NCI-H2171 (cell line): ENCODE measurements around the gene NKX2-4.
"Not testable (repeated sequence)": the region's sequence is repeated elsewhere in the genome, so short reads cannot be mapped to it uniquely, and the experiment has no call there.

Source experiments
- DNase-seq: peaks from one replicate; lab custom pipeline; 2025; lab: John Stamatoyannopoulos, UW

The NKX2-4 gene

GRCh38 chr20:21397341-21398108 is at the start of gene NKX2-4:
Gene NKX2-4, minus strand, starts transcription at chr20:21397526. Its CDS starts 127 bp downstream, at chr20:21397399.
- peak; percentile 71 for DNase-seq

DNA sequence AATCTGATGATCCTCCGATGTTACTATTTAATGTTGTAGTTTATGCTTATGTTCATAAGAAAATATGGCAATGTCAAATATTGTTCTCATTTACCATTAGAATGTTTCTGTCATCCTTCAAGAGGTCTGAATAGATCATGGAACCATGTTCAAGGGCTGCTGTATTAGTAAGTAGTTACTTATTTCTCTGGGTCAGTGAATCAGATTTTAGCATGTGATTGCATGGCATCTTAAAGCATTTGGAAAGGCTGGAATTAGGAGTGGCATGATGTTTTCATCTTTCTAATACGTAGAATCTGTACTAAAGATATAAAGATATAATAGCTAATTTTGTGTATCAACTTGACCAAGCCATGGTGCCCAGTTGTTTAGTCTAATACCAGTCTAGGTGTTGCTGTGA is 40.5 kb upstream of the NKX2-4 start:
- no peak for DNase-seq

GRCh38 chr20:21437248-21437647 is 39.9 kb upstream of the NKX2-4 start:
- no peak for DNase-seq

DNA sequence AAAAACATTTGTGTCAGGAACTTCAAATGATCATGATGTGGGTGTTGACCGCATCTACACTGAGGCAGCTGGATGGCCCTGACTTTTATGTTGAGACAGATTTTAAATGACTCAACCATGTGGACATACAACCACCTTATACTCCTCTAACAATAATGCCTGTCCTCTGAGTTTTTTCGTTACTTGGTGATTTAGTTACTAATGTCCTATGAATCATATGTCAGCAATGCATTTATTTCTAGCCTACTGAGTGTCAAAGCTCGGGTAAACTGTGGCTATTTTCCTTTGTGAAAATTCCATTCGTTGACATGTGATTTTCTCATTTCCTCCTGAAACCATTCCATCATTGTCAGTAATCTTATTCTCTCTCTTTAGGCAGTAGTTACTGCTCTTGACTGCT is 38.9 kb upstream of the NKX2-4 start:
- DNase-seq: no peak

- DNase-seq: no peak
Measured at GRCh38 chr20:21435576-21435975, 38.2 kb upstream of the NKX2-4 start.

DNA sequence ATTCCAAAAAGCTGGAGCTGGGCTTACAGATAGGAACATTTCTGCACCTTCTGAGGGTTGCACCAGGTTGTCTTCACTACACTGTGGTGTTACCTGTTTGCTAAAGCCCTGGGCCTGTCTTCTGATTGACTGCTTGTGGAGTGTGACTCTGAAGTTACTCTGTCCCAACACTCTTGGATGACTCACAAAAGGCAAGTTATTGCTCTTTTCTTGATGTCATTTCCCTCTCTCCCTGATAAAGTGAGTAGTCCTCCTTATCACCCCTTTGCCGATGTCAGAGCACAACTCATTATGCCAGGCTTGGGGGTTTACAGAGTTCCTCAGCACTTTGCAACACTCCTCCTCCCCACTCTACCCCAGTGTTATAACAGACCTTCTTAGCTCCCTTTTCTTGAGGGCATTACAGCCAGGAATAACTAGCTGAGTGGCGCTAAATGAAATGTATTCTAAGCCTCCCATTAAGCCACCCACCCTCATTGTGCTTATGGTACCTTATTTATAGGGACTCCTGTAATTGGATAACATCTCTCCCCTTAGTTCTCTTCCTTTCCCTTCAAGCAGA is 36.1 kb upstream of the NKX2-4 start:
- DNase-seq: no peak

- no peak for DNase-seq
Measured at GRCh38 chr20:21432911-21433310, 35.6 kb upstream of the NKX2-4 start.

GRCh38 chr20:21430020-21430419 is 32.7 kb upstream of the NKX2-4 start:
- no peak for DNase-seq

- no peak for DNase-seq
Measured at GRCh38 chr20:21424846-21425245, 27.5 kb upstream of the NKX2-4 start.

GRCh38 chr20:21423712-21424111 is 26.4 kb upstream of the NKX2-4 start:
- not testable (repeated sequence) for DNase-seq

DNA sequence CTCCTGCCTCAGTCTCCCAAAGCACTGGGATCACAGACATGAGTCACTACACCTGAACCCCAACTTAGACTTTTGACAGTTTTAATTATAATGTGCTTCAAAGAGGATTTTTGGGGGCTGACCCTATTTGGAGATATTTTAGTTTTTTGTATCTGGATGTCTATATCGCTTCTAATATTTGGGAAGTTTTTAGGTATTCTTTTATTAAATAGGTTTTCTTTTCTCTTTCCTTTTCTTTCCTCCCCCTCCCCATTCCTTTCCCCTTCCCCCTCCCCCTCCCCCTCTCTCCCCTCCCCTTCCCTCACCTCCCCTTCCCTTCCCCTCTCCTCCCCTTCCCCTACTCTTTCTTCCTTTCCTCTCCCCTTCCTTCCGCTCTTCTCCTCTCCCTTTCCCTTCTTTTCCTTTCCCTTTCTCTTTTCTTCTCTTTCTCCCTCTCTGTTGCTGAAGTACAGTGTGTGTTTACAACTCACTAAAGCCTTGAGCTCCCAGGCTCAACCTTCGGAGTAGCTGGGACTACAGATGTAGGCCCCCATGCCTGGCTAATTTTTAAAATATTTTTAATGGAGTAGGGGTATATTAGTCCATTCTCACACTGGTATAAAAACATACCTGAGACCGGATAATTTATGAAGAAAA is 24.4 kb upstream of the NKX2-4 start:
- DNase-seq: no peak

DNA sequence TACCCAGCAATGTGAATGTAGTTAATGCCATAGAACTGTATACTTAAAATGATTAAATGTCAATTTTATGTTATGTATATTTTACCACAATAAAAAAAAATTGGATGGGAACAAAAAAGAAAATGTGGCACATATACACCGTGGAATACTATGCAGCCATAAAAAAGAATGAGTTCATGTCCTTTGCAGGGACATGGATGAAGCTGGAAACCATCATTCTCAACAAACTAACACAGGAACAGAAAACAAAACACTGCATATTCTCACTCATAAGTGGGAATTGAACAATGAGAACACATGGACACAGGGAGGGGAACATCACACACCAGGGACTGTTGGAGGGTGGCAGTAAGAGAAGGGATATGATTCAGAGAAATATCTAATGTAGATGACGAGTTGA is 21.8 kb upstream of the NKX2-4 start:
- DNase-seq: not testable (repeated sequence)

DNA sequence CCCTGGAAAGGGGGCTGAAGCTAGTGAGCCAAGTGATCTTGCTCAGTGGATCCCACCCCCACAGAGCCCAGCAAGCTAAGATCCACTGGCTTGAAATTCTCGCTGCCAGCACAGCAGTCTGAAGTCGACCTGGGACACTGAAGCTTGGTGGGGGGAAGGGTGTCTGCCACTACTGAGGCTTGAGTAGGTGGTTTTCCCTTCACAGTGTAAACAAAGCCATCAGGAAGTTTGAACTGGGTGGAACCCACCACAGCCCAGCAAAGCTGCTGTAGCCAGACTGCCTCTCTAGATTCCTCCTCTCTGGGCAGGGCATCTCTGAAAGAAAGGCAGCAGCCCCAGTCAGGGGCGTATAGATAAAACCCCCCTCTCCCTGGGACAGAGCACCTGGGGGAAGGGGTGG is 16.7 kb upstream of the NKX2-4 start:
- DNase-seq: not testable (repeated sequence)

- DNase-seq: no peak
Measured at GRCh38 chr20:21411725-21412124, 14.4 kb upstream of the NKX2-4 start.

DNA sequence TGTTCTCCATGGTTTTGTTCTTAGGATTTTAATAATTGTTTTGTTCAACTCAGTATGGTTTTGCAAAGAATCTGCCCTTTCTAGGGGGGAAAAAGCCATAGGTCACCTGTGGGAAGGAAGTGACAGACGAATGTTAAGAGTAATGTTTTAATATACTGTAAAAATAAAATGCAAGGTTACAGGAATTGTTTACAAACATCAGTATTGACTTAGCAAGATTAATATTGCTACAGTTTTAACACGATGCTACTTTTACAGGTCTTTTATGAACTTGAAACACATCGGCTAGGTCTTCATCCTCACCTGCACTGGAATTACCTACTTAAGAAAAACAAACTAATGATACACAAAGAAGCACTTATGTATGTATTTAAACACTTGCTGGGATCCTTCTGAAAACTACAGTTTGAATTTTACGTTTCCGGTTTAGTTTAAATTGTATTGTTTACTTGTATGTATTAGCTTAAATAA is 1.7 kb upstream of the NKX2-4 start:
- DNase-seq: no peak

GRCh38 chr20:21398109-21399004 is 1.0 kb upstream of the NKX2-4 start:
- DNase-seq: no peak

DNA sequence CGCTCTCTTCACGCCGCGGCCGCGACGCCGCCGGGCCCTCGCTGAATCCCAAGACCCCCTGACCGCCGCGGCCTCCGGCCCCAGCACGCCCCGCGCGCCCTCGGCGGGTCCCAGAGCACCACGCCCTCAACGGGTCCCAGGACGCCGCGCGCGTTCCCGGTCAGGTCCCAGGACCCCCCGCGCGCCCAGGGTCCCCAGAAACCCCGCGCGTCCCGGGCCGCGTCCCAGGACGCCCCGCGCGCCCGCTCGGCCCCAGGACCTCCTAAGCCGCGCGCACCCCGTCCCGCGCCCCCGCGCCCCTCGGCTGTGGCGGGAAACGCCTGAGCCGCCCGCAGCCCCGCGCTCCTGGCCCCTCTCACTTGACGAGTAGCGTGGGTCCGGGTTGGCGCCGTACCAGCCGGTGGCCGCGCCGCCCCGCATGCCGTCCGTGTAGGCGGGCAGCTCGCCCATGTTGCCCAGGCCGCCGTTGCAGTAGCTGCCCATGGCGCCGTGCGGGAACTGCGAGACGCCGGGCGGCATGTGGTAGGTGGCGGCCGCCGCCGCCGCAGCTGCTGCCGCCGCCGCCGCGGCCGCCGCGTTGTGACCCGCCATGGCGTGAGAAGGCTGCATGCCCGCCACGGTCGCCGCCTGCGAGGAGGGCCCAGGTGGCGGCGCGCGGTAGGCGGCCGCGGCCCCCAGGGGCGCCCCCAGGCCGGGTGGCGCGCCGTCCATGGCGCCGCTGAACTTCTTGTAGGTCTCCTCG is 556 bp downstream of the NKX2-4 start:
- DNase-seq: peak; percentile 44

DNA sequence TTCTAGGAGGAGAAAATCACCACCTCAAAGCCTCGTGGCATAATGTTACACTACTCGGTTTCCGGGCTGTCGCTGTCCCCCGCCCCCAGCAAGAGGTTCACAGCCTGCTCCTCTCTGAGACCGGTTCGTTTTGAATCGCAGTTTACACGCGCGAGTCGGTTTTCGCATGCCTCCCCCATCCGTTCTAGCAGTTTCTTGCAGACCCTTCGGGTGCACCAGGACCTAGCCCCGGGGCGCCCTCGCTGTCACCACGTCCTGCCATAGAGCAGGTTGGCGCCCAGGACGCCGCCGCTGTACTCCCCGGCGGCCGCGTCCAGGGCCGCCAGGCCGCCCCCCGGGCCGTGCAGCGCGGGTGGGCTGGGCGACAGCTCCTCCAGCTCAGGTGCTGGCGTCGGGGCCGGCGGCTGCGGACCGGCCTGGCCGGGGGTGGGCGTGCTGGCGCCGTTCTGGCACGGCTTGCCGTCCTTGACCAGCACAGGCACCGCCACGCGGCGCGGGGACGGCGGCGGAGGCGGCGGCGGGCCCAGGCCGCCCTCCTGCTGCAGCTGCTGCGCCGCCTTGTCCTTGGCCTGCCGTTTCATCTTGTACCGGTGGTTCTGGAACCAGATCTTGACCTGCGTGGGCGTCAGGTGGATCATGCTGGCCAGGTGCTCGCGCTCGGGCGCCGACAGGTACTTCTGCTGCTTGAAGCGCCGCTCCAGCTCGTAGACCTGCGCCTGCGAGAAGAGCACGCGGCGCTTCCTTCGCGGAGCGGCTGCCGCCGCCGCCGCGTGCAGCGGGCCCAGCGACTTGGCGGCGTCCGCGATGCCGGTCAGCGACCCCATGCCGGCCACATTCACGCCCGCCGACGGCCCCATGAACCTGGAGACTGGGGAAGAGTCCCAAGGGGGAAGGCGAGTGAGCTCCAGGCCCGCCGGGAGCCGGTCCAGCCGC is 1.4 kb downstream of the NKX2-4 start:
- DNase-seq: no peak

- no peak for DNase-seq
Measured at GRCh38 chr20:21395051-21395665, 2.2 kb downstream of the NKX2-4 start.

GRCh38 chr20:21394551-21394950 is 2.8 kb downstream of the NKX2-4 start:
- DNase-seq: no peak
